Gastrocnemius medialis (tissue), 4 donors: ENCODE results near the gene PHACTR1.

Source experiments
- POLR2A ChIP-seq, 2 donors: fragments of 450-650 bp; IDR thresholded peaks; one replicate each; pipeline ENCODE4 v1.6.1; 2017; ENCODE audit warnings: antibody characterized with exemption in 2 of 2, mild to moderate bottlenecking in 2 of 2, moderate library complexity in 2 of 2
- TF ChIP-seq, protein P1 (sequence below), 5 experiments: fragments of 450-650 bp in 3 of 5; fragments of 200-600 bp in 2 of 5; sonication (generic) in 2 of 5; IDR thresholded peaks in 4 of 5; conservative IDR thresholded peaks in 1 of 5; 1 replicate in 4 of 5; 2 replicates in 1 of 5; pipeline ENCODE4 v1.5.1; 2016 to 2019; ENCODE audit warnings: antibody characterized with exemption in 5 of 5, mild to moderate bottlenecking in 3 of 5, moderate library complexity in 3 of 5

- no peak for TF ChIP-seq POLR2A (IDR thresholded peaks at IDR 0.05)
- TF ChIP-seq, protein P1, sequence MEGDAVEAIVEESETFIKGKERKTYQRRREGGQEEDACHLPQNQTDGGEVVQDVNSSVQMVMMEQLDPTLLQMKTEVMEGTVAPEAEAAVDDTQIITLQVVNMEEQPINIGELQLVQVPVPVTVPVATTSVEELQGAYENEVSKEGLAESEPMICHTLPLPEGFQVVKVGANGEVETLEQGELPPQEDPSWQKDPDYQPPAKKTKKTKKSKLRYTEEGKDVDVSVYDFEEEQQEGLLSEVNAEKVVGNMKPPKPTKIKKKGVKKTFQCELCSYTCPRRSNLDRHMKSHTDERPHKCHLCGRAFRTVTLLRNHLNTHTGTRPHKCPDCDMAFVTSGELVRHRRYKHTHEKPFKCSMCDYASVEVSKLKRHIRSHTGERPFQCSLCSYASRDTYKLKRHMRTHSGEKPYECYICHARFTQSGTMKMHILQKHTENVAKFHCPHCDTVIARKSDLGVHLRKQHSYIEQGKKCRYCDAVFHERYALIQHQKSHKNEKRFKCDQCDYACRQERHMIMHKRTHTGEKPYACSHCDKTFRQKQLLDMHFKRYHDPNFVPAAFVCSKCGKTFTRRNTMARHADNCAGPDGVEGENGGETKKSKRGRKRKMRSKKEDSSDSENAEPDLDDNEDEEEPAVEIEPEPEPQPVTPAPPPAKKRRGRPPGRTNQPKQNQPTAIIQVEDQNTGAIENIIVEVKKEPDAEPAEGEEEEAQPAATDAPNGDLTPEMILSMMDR (IDR thresholded peaks at IDR 0.05 in 4 of 5, conservative IDR thresholded peaks at IDR 0.05 in 1 of 5) = no peak
These were observed 49.7 kb upstream of the PHACTR1 start for GRCh38 chr6:12666886-12667285.
